Keratinocyte (primary cell): ENCODE results near the gene SPECC1L. TPM values are rescaled to one million over a fixed set of nuclear protein-coding genes. Genes with fewer than 3 reads are reported as not detected.
A peak's percentile ranks its signal among the peaks of the same experiment; 100 is the strongest.

ENCODE experiments used
- DNase-seq: peaks from one replicate; pipeline ENCODE4 v3.0.0-alpha.2; 2011; ENCODE audit warnings: low read depth, missing footprints, low spot score
- FAIRE-seq: peaks from 2 replicates; lab custom pipeline; 2011; peaks lifted over from hg19 to GRCh38; lab: Jason Lieb, UNC
- H2AFZ ChIP-seq: 2 replicates; pipeline ENCODE4 v1.6.0; 2012; ENCODE audit warnings: low read length, control low read depth, inconsistent platforms; ENCODE audit not compliant: control insufficient read depth
- H3K27ac ChIP-seq: 2 replicates; pipeline ENCODE4 v1.5.1; 2011; ENCODE audit warnings: low read length; ENCODE audit not compliant: control insufficient read depth, insufficient read depth
- H3K27me3 ChIP-seq: 3 replicates; pipeline ENCODE4 v1.6.0; 2011; ENCODE audit warnings: low read length; ENCODE audit not compliant: control insufficient read depth, insufficient read depth; ENCODE audit errors: extremely low read depth
- H3K36me3 ChIP-seq, 2 experiments: 2 replicates in 1 of 2; 3 replicates in 1 of 2; pipeline ENCODE4 v1.5.1; 2011; ENCODE audit warnings: low read length in 2 of 2, mild to moderate bottlenecking in 1 of 2; ENCODE audit not compliant: control insufficient read depth in 2 of 2, insufficient read depth in 2 of 2; ENCODE audit errors: extremely low read depth in 1 of 2
- H3K4me1 ChIP-seq: 3 replicates; pipeline ENCODE4 v1.5.1; 2011; ENCODE audit warnings: low read length; ENCODE audit not compliant: control insufficient read depth, insufficient read depth; ENCODE audit errors: extremely low read depth
- H3K4me2 ChIP-seq: 3 replicates; pipeline ENCODE4 v1.6.0; 2011; ENCODE audit warnings: low read depth, low read length; ENCODE audit not compliant: control insufficient read depth, insufficient read depth; ENCODE audit errors: extremely low read depth
- H3K4me3 ChIP-seq, 3 experiments: fragments of 200-600 bp in 1 of 3; sonication (generic) in 1 of 3; 2 replicates in 2 of 3; 3 replicates in 1 of 3; pipeline ENCODE4 v1.5.1; 2011 to 2016; ENCODE audit warnings: low read length in 3 of 3, mild to moderate bottlenecking in 3 of 3, control low read depth in 2 of 3, inconsistent platforms in 1 of 3, low read depth in 1 of 3, mixed read lengths in 1 of 3, mixed run types in 1 of 3, moderate library complexity in 1 of 3; ENCODE audit not compliant: control insufficient read depth in 2 of 3, insufficient read depth in 2 of 3; ENCODE audit errors: extremely low read depth in 1 of 3
- H3K79me2 ChIP-seq: 2 replicates; pipeline ENCODE4 v1.6.0; 2012; ENCODE audit warnings: low read length; ENCODE audit not compliant: control insufficient read depth, insufficient read depth
- H3K9ac ChIP-seq: 3 replicates; pipeline ENCODE4 v1.6.0; 2011; ENCODE audit warnings: low read length; ENCODE audit not compliant: control insufficient read depth, insufficient read depth; ENCODE audit errors: extremely low read depth
- H3K9me1 ChIP-seq: 3 replicates; pipeline ENCODE4 v1.6.0; 2011; ENCODE audit warnings: low read length; ENCODE audit not compliant: control insufficient read depth, insufficient read depth; ENCODE audit errors: extremely low read depth
- H3K9me3 ChIP-seq: 2 replicates; pipeline ENCODE4 v1.5.1; 2012; ENCODE audit warnings: low read depth, low read length; ENCODE audit not compliant: control insufficient read depth
- H4K20me1 ChIP-seq: 3 replicates; pipeline ENCODE4 v1.6.0; 2011; ENCODE audit warnings: low read length; ENCODE audit not compliant: control insufficient read depth, insufficient read depth; ENCODE audit errors: extremely low read depth
- EZH2 ChIP-seq: IDR thresholded peaks from one replicate; pipeline ENCODE4 v1.6.1; 2012; ENCODE audit warnings: inconsistent platforms, mild to moderate bottlenecking, low read length, moderate library complexity
- dilution Hi-C: fragments of 300-500 bp; cut with MboI; formaldehyde crosslinking; loops from one replicate; pipeline ENCODE4 v1.7.0; 2020; ENCODE audit warnings: low sequenced_read_pairs; ENCODE audit not compliant: extremely low pct_ligation_motif_present
- polyA plus RNA-seq, 5 experiments: library from polyadenylated mRNA; depleted of rRNA in 3 of 5; stranded (reverse) in 3 of 5; stranded (forward) in 1 of 5; unstranded in 1 of 5; fragments of >200 nt; gene quantifications; 1 replicate in 1 of 5; 2 replicates in 3 of 5; 3 replicates in 1 of 5; pipeline versions ENCODE4 v1.2.1 to v1.2.3, GENCODE V29; 2011 to 2012; ENCODE audit warnings: missing spikeins in 2 of 5, low read depth in 1 of 5, low replicate concordance in 1 of 5
- TF ChIP-seq, protein P1 (sequence below), 3 experiments: IDR thresholded peaks in 1 of 3; conservative IDR thresholded peaks in 1 of 3; optimal IDR thresholded peaks in 1 of 3; 2 replicates in 2 of 3; 3 replicates in 1 of 3; pipeline versions ENCODE3 to v1.5.1; 2011; ENCODE audit warnings: low read length in 3 of 3, mild to moderate bottlenecking in 3 of 3, moderate library complexity in 2 of 3, control low read depth in 1 of 3, inconsistent platforms in 1 of 3; ENCODE audit not compliant: insufficient read depth in 2 of 3; ENCODE audit errors: extremely low read depth in 1 of 3

SPECC1L gene
- polyA plus RNA-seq, 1 donor (not counting 4 experiments of a cell fraction or from before 2014, with no cell fraction given) = 19.3 TPM

DNA sequence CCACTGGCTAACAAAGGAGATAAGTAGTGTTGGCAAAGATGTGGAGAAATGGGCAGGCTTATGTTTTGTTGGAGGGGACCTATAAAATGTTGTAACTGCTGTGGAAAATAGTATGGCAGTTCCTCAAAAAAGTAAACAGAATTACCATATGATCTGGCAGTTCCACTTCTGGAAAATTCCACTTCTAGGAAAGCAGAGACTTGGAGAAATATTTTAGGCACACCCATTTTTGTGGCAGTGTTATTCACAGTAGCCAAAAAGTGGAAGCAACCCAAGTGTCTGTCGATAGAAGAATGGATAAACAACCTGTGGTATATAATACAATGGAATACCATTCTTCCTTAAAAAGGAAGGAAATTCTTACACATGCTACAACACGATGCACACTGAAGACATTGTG lies 99.8 kb downstream of the SPECC1L start:
- DNase-seq (no peak), FAIRE-seq (peak; percentile 41)
- H3K4me1 ChIP-seq = peaks cover 13% of the 10 kb centered on the region
- no peak overlapping the region for H3K4me2 ChIP-seq
- no peaks in the 10 kb centered on the region for H3K27me3 ChIP-seq
- no peaks in the 10 kb centered on the region for H3K79me2 ChIP-seq
- no peak overlapping the region for H3K27ac ChIP-seq
- dilution Hi-C loops = no loop called here
- no peak overlapping the region for H3K9ac ChIP-seq
- H2AFZ ChIP-seq = no peak overlapping the region
- no peaks in the 10 kb centered on the region for H3K9me1 ChIP-seq
- TF ChIP-seq EZH2 = no peak
- TF ChIP-seq, protein P1, sequence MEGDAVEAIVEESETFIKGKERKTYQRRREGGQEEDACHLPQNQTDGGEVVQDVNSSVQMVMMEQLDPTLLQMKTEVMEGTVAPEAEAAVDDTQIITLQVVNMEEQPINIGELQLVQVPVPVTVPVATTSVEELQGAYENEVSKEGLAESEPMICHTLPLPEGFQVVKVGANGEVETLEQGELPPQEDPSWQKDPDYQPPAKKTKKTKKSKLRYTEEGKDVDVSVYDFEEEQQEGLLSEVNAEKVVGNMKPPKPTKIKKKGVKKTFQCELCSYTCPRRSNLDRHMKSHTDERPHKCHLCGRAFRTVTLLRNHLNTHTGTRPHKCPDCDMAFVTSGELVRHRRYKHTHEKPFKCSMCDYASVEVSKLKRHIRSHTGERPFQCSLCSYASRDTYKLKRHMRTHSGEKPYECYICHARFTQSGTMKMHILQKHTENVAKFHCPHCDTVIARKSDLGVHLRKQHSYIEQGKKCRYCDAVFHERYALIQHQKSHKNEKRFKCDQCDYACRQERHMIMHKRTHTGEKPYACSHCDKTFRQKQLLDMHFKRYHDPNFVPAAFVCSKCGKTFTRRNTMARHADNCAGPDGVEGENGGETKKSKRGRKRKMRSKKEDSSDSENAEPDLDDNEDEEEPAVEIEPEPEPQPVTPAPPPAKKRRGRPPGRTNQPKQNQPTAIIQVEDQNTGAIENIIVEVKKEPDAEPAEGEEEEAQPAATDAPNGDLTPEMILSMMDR (optimal IDR thresholded peaks at IDR 0.05 in 1 of 3, IDR thresholded peaks at IDR 0.05 in 1 of 3, conservative IDR thresholded peaks at IDR 0.05 in 1 of 3; ENCODE audit: extremely low read depth in 1 of 3, insufficient read depth in 2 of 3, low read length in 3 of 3) = no peak
- no peak overlapping the region for H3K4me3 ChIP-seq
- no peaks in the 10 kb centered on the region for H4K20me1 ChIP-seq
- peaks cover 12 to 21% of the 10 kb centered on the region in 2 experiments for H3K36me3 ChIP-seq
- H3K9me3 ChIP-seq = no peaks in the 10 kb centered on the region

DNA sequence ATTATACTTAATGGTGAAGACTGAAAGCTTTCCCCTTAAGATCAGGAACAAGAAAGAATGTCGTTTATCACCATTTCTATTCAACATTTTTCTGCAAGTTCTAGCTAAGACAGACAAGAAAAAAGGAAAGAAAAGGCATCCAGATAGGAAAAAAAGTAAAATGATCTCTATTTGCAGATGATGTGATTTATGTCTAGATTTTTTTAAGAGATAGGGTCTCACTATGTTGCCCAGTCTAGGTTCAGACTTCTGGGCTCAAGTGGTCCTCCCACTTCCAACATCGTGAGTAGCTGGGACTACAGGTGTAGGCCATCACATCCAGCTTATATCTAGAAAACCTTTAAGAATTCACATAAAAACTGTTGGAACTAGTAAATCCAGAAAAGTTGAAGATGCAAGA lies 105.4 kb downstream of the SPECC1L start:
- no peak for FAIRE-seq
- dilution Hi-C loops = no loop called here
- H3K36me3 ChIP-seq = peaks cover 5 to 6% of the 10 kb centered on the region in 2 experiments

More for the DNA sequence above, 105.4 kb downstream of the SPECC1L start:
- no peaks in the 10 kb centered on the region for H3K27me3 ChIP-seq
- H4K20me1 ChIP-seq = no peaks in the 10 kb centered on the region
- H3K4me1 ChIP-seq = no peaks in the 10 kb centered on the region
- no peaks in the 10 kb centered on the region for H3K9me1 ChIP-seq
- H3K4me3 ChIP-seq = no peak overlapping the region
- no peak overlapping the region for H3K4me2 ChIP-seq
- no peak for TF ChIP-seq EZH2
- TF ChIP-seq, protein P1 (optimal IDR thresholded peaks at IDR 0.05 in 1 of 3, IDR thresholded peaks at IDR 0.05 in 1 of 3, conservative IDR thresholded peaks at IDR 0.05 in 1 of 3; ENCODE audit: extremely low read depth in 1 of 3, insufficient read depth in 2 of 3, low read length in 3 of 3) = no peak
- H3K9ac ChIP-seq = no peak overlapping the region
- no peak overlapping the region for H2AFZ ChIP-seq
- no peaks in the 10 kb centered on the region for H3K9me3 ChIP-seq
- no peaks in the 10 kb centered on the region for H3K79me2 ChIP-seq
- no peak for DNase-seq
- no peak overlapping the region for H3K27ac ChIP-seq
